GM12875 (cell line): ENCODE data around the gene ZNF785.

Experiments used
- H3K4me3 ChIP-seq: one replicate; pipeline ENCODE4 v1.5.1; 2011; ENCODE audit warnings: low read depth, low read length, control low read depth
- TF ChIP-seq, protein P1 (sequence below): IDR thresholded peaks from 2 replicates; pipeline ENCODE4 v1.5.1; 2011; ENCODE audit warnings: low read depth, mild to moderate bottlenecking, control low read depth, inconsistent platforms, low read length, moderate library complexity, borderline replicate concordance; ENCODE audit not compliant: insufficient read depth

ZNF785 gene

DNA sequence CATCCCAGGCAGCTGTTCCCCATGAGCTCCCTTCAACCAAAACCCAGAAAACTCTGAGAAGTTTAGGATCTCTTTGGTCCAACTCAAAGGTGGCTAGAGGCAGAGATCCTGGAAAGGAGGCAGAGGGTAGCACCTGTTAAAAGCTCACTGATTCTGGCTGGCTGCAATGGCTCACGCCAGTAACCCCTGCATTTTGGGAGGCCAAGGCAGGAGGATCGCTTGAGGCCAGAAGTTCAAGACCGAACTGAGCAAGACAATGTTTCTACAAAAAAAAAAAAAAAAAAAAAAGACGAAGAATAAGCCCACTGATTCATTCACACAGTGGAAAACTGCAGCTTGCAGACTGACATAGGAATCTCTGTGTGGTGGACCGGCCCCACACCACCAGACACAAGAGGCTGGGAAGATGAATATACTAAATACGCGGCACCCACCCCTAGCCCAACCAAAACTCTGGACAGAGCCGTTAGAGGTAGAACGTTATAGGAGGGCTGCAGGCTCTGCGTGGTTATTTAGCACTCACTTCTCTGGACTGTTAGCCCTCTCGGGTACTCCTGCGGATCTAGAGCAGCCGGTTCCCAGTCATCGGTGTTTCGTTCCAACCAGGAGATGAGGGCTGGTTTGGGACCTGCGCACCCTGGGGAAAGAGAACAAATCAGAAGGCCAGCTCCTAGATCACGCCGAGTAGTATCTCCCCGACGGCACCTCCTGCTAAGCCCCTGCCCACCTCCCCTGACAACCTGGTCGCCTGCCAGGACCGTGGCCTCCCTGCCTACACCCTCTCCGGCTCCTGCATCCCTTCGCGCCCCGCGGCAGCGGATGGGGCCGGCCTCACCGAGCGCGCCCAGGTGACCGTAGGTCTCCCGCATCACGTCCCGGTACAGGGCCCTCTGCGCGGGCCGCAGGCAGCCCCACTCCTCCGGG, 23.8 kb upstream of the ZNF785 start:
- TF ChIP-seq, protein P1, sequence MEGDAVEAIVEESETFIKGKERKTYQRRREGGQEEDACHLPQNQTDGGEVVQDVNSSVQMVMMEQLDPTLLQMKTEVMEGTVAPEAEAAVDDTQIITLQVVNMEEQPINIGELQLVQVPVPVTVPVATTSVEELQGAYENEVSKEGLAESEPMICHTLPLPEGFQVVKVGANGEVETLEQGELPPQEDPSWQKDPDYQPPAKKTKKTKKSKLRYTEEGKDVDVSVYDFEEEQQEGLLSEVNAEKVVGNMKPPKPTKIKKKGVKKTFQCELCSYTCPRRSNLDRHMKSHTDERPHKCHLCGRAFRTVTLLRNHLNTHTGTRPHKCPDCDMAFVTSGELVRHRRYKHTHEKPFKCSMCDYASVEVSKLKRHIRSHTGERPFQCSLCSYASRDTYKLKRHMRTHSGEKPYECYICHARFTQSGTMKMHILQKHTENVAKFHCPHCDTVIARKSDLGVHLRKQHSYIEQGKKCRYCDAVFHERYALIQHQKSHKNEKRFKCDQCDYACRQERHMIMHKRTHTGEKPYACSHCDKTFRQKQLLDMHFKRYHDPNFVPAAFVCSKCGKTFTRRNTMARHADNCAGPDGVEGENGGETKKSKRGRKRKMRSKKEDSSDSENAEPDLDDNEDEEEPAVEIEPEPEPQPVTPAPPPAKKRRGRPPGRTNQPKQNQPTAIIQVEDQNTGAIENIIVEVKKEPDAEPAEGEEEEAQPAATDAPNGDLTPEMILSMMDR = no peak
- H3K4me3 ChIP-seq = peak overlapping the region; percentile 92

DNA sequence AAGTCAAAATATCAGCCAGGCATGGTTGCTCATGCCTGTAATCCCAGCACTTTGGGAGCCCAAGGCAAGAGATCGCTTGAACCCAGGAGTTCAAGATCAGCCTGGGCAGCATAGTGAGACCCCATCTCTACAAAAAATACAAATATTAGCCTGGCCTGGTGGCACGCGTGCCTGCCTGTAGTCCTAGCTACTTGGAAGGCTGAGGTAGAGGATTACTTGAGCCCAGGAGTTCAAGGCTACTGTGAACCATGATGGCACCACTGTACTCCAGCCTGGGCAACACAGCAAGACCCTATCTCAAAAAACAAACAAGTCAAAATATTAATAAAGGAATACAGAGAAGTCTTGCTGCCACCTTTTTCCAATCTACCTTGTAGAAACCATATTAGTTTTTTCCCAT, 20.5 kb upstream of the ZNF785 start:
- TF ChIP-seq, protein P1 = no peak
- no peak overlapping the region for H3K4me3 ChIP-seq

DNA sequence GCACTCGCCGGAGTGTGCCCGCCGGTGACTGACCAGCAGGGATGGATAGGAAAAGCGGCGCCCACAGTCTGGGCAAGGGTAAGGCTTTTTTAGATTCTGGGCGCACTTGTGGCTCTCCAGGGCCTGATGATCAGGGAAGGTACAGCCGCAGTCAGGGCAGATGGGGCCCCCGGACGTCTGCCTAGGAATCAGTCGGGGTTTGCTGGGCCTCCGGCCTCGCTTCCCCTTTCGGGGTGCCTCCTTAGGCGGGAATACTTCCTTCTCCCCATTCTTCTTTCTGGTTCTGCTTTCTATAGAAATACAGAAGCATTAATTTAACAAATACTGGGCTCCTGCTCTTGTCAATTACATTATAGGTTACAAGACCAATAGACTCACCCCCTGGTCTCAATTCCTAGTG, 19.7 kb upstream of the ZNF785 start:
- TF ChIP-seq, protein P1 = no peak
- H3K4me3 ChIP-seq = no peak overlapping the region

DNA sequence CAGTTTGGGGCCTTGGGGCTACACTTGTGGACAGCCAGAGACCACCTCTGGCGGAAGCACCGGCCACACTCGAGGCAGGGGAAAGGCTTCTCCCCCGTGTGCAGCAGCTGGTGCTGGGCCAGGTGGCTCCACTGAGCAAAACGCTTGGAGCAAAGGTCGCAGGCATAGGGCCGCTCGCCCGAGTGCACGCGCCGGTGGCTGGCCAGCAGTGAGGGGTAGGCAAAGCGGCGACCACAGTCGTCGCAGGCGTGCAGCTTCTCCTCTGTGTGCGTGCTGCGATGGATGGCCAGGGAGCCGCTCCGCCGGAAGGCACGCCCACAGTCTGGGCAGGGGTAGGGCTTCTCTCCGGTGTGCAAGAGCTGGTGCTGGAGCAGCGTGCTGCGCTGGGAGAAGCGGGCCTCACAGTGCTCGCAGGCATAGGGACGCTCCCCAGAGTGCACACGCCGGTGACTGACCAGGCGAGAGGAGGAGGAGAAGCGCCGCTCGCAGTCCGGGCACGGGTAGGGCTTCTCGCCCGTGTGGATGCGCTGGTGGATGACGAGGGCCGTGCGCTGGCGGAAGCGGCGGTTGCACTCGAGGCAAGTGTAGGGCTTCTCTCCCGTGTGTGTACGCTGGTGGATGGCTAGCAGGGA, 18.9 kb upstream of the ZNF785 start:
- TF ChIP-seq, protein P1 = no peak
- no peak overlapping the region for H3K4me3 ChIP-seq

DNA sequence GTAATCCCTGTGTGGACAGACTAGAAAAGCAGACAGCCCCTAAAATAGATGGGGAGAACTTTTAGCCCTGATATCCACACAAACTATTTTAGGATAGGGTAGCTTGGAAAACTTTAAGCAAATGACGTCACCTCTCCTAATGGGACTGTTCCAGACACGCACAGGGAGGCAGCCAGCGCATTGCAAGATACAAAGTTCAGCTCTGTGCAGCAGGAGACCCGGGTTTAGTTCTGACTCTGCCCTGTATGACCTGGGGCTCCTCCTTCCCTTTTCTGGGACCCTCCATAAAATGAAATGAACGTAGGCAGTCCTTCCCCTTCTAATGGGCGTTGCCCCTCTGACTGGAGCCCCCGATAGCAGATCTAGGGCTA, 18.4 kb upstream of the ZNF785 start:
- TF ChIP-seq, protein P1 = no peak
- no peak overlapping the region for H3K4me3 ChIP-seq

DNA sequence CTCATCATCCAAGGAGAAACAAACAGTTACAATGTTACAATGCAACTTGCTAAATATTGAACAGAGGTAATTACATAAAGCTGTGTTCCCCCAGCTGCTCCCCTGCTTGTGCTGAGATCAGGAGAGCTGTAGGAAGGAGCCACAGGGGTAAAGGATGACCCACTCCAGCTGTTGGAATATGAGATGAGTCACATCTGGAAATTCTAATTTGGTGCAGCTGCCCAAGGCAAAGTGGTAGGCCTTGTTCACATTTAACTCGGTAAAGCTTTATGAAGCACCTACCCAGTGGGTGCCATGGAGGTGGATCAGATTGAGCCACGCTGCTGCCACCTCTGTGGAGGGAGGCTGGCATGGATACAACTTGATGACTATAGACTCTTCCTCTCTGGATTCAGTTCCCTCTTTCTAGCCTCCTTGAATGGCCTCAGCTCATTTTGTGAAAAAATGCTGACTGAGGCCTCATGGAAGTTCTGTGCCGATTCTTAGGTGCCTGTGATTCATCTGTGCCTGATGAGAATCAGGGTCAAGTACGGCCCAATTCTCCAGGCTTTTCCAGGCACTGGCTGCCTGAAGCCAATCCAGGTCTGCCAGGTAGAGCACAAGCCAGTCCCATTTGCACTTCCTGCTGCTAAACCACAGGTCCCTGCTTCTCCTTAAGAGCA, 17.2 kb upstream of the ZNF785 start:
- no peak overlapping the region for H3K4me3 ChIP-seq
- TF ChIP-seq, protein P1 = no peak
